Prostate gland (tissue), 2 donors: ENCODE data around the gene PCSK6.

Source experiments
- CTCF ChIP-seq, 4 experiments: fragments of 200-600 bp in 2 of 4; fragments of 450-650 bp in 2 of 4; sonication (generic) in 2 of 4; IDR thresholded peaks; 1 replicate in 3 of 4; 2 replicates in 1 of 4; pipeline ENCODE4 v1.5.1; 2016 to 2019; ENCODE audit warnings: antibody characterized with exemption in 4 of 4, mild to moderate bottlenecking in 2 of 4, moderate library complexity in 2 of 4
- POLR2A ChIP-seq: fragments of 450-650 bp; IDR thresholded peaks from one replicate; pipeline ENCODE4 v1.6.1; 2016; ENCODE audit warnings: antibody characterized with exemption, mild to moderate bottlenecking
- POLR2AphosphoS5 ChIP-seq: sonication (generic); formaldehyde crosslinking; IDR thresholded peaks from one replicate; pipeline ENCODE4 v1.6.1; 2017; ENCODE audit warnings: antibody characterized with exemption

GRCh38 chr15:101509279-101509678, 19.8 kb upstream of the PCSK6 start:
- no peak for TF ChIP-seq CTCF (IDR thresholded peaks at IDR 0.05)
- TF ChIP-seq POLR2A, result no peak
- TF ChIP-seq POLR2AphosphoS5, result no peak
